H9 (cell line): Measurements from ENCODE around the gene TNFRSF4. TPM values are rescaled to one million over a fixed set of nuclear protein-coding genes. Genes with fewer than 3 reads are reported as not detected.

Source experiments
- DNase-seq: peaks from one replicate; pipeline ENCODE4 v3.0.0-alpha.2; 2017
- H2AFZ ChIP-seq: one replicate; pipeline ENCODE4 v1.6.1; 2013; ENCODE audit warnings: mild to moderate bottlenecking, low read length, control low read depth, moderate library complexity
- H2AK5ac ChIP-seq: 2 replicates; pipeline ENCODE4 v1.6.1; 2013; ENCODE audit warnings: low read length, control low read depth, mixed read lengths; ENCODE audit not compliant: insufficient read length
- H2BK120ac ChIP-seq: one replicate; pipeline ENCODE4 v1.6.1; 2013; ENCODE audit warnings: low read depth, mild to moderate bottlenecking, low read length, control low read depth, inconsistent platforms; ENCODE audit not compliant: poor library complexity, severe bottlenecking
- H2BK12ac ChIP-seq: 2 replicates; pipeline ENCODE4 v1.6.1; 2013; ENCODE audit warnings: low read length, control low read depth, mixed read lengths, low read depth; ENCODE audit not compliant: insufficient read length
- H2BK15ac ChIP-seq: 2 replicates; pipeline ENCODE4 v1.6.1; 2013; ENCODE audit warnings: low read depth, low read length, control low read depth
- H2BK20ac ChIP-seq: one replicate; pipeline ENCODE4 v1.6.1; 2013; ENCODE audit warnings: low read depth, mild to moderate bottlenecking, low read length, control low read depth, inconsistent platforms; ENCODE audit not compliant: poor library complexity, severe bottlenecking
- H2BK5ac ChIP-seq: 2 replicates; pipeline ENCODE4 v1.6.1; 2013; ENCODE audit warnings: low read length, control low read depth, mixed read lengths; ENCODE audit not compliant: insufficient read length
- H3K14ac ChIP-seq: 2 replicates; pipeline ENCODE4 v1.6.1; 2013; ENCODE audit warnings: low read length, control low read depth; ENCODE audit not compliant: insufficient read depth
- H3K18ac ChIP-seq: 2 replicates; pipeline ENCODE4 v1.6.1; 2013; ENCODE audit warnings: low read depth, mild to moderate bottlenecking, mixed read lengths, low read length, control low read depth; ENCODE audit not compliant: insufficient read length
- H3K23ac ChIP-seq: 2 replicates; pipeline ENCODE4 v1.6.1; 2013; ENCODE audit warnings: low read length, control low read depth, mixed read lengths, low read depth; ENCODE audit not compliant: insufficient read length
- H3K23me2 ChIP-seq: 2 replicates; pipeline ENCODE4 v1.6.1; 2013; ENCODE audit warnings: low read depth, mild to moderate bottlenecking, mixed read lengths, low read length, control low read depth; ENCODE audit not compliant: insufficient read length, poor library complexity, severe bottlenecking
- H3K27ac ChIP-seq: 2 replicates; pipeline ENCODE4 v1.5.1; 2013; ENCODE audit warnings: low read length, control low read depth, mixed read lengths, low read depth; ENCODE audit not compliant: insufficient read length
- H3K27me3 ChIP-seq: 2 replicates; pipeline ENCODE4 v1.6.1; 2013; ENCODE audit warnings: low read length, control low read depth, inconsistent platforms; ENCODE audit not compliant: insufficient read depth
- H3K4ac ChIP-seq: 2 replicates; pipeline ENCODE4 v1.6.1; 2013; ENCODE audit warnings: low read depth, mild to moderate bottlenecking, control low read depth, inconsistent platforms, low read length, moderate library complexity
- H3K4me1 ChIP-seq: 2 replicates; pipeline ENCODE4 v1.6.1; 2013; ENCODE audit warnings: low read length, control low read depth, inconsistent platforms; ENCODE audit not compliant: insufficient read depth
- H3K4me2 ChIP-seq: 2 replicates; pipeline ENCODE4 v1.6.1; 2013; ENCODE audit warnings: low read length, control low read depth, mixed read lengths; ENCODE audit not compliant: insufficient read length, insufficient read depth
- H3K56ac ChIP-seq: 2 replicates; pipeline ENCODE4 v1.6.1; 2013; ENCODE audit warnings: low read depth, mild to moderate bottlenecking, mixed read lengths, low read length, control low read depth; ENCODE audit not compliant: insufficient read length
- H3K79me1 ChIP-seq: 2 replicates; pipeline ENCODE4 v1.6.1; 2013; ENCODE audit warnings: low read depth, mild to moderate bottlenecking, moderate library complexity, low read length, control low read depth, inconsistent platforms; ENCODE audit not compliant: insufficient read depth, poor library complexity, severe bottlenecking
- H3K79me2 ChIP-seq: 2 replicates; pipeline ENCODE4 v1.6.1; 2013; ENCODE audit warnings: low read length, control low read depth, inconsistent platforms; ENCODE audit not compliant: insufficient read depth
- H3K9ac ChIP-seq: 2 replicates; pipeline ENCODE4 v1.6.1; 2013; ENCODE audit warnings: low read length, control low read depth, mixed read lengths; ENCODE audit not compliant: insufficient read length; ENCODE audit errors: extremely low read depth
- H3K9me3 ChIP-seq: one replicate; pipeline ENCODE4 v1.6.1; 2013; ENCODE audit warnings: low read depth, low read length, inconsistent platforms; ENCODE audit not compliant: control insufficient read depth
- H3T11ph ChIP-seq: one replicate; pipeline ENCODE4 v1.6.1; 2013; ENCODE audit warnings: mild to moderate bottlenecking, low read length, control low read depth, inconsistent platforms
- H4K20me1 ChIP-seq: one replicate; pipeline ENCODE4 v1.6.1; 2013; ENCODE audit not compliant: control insufficient read depth, insufficient read length, insufficient read depth
- H4K5ac ChIP-seq: 2 replicates; pipeline ENCODE4 v1.6.1; 2013; ENCODE audit warnings: low read depth, mild to moderate bottlenecking, mixed read lengths, low read length, control low read depth; ENCODE audit not compliant: insufficient read length
- H4K8ac ChIP-seq: replicated peaks from 2 replicates; pipeline ENCODE4 v1.6.1; 2013; ENCODE audit warnings: low read length, control low read depth, mixed read lengths, low read depth; ENCODE audit not compliant: insufficient read length
- H4K91ac ChIP-seq: 2 replicates; pipeline ENCODE4 v1.6.1; 2013; ENCODE audit warnings: low read depth, mild to moderate bottlenecking, moderate library complexity, mixed read lengths, low read length, control low read depth; ENCODE audit not compliant: insufficient read length
- H3K27ac Mint-ChIP-seq, 3 experiments: 2 replicates in 2 of 3; 3 replicates in 1 of 3; pipeline ENCODE4 v1.8.0; 2020 to 2021; ENCODE audit warnings: mixed read lengths in 3 of 3, mild to moderate bottlenecking in 1 of 3, moderate library complexity in 1 of 3
- H3K27me3 Mint-ChIP-seq: 2 replicates; pipeline ENCODE4 v1.8.0; 2021; ENCODE audit warnings: low read depth, mild to moderate bottlenecking, moderate library complexity, mixed read lengths
- H3K36me3 Mint-ChIP-seq, 3 experiments: 2 replicates in 2 of 3; 3 replicates in 1 of 3; pipeline ENCODE4 v1.8.0; 2020 to 2021; ENCODE audit warnings: low read depth in 3 of 3, mixed read lengths in 3 of 3; ENCODE audit not compliant: insufficient read depth in 1 of 3
- H3K4me1 Mint-ChIP-seq, 2 experiments: 2 replicates each; pipeline ENCODE4 v1.8.0; 2020; ENCODE audit warnings: mixed read lengths in 2 of 2
- H3K4me3 Mint-ChIP-seq, 2 experiments: 2 replicates in 1 of 2; 3 replicates in 1 of 2; pipeline ENCODE4 v1.8.0; 2020 to 2021; ENCODE audit warnings: mild to moderate bottlenecking in 2 of 2, mixed read lengths in 2 of 2, moderate library complexity in 1 of 2
- H3K9me3 Mint-ChIP-seq, 2 experiments: 2 replicates in 1 of 2; 3 replicates in 1 of 2; pipeline ENCODE4 v1.8.0; 2020; ENCODE audit warnings: mild to moderate bottlenecking in 2 of 2, mixed read lengths in 2 of 2, moderate library complexity in 1 of 2
- CTCF ChIP-seq: fragments of 200-600 bp; sonication (generic); conservative IDR thresholded peaks from 3 replicates; pipeline ENCODE4 v1.8.0; 2021; ENCODE audit warnings: antibody characterized with exemption, mild to moderate bottlenecking
- WGBS: extraction: QIAGEN DNeasy Blood & Tissue Kit; methylation state at CpG from one replicate; pipeline ENCODE4 v1.1.7; 2013; ENCODE audit warnings: missing lambda C conversion rate, low lambda C conversion rate, mixed read lengths; ENCODE audit not compliant: insufficient read length; ENCODE audit errors: extremely low coverage; 5-methylcytosine and 5-hydroxymethylcytosine counted together
- total RNA-seq: library from RNA; stranded (reverse); gene quantifications from 2 replicates; pipeline ENCODE4 v1.2.1, GENCODE V29; 2021

Gene TNFRSF4
- total RNA-seq, 1 experiment from 2014 or later, result 0.24 TPM

- Mint-ChIP-seq H3K9me3 (no peaks in the 10 kb centered on the region), H3K27me3 (peaks cover 3% of the 10 kb centered on the region), H3K27ac (peak overlapping the region in 2 of 3 experiments; percentile 61 to 79; a peak in 3 of 7 replicates), H3K4me1 (peaks cover 15 to 28% of the 10 kb centered on the region in 2 experiments), H3K36me3 (peaks cover 0 to 3% (median 0%) of the 10 kb centered on the region in 3 experiments; a peak in 3 of 7 replicates), H3K4me3 (peak overlapping the region; percentile 39 to 74; a peak in 3 of 5 replicates)
- Histone ChIP-seq H2BK5ac (no peak overlapping the region), H3K27ac (no peak overlapping the region), H4K5ac (no peak overlapping the region), H3K9ac (no peak overlapping the region), H2BK120ac (no peak overlapping the region), H3T11ph (no peak overlapping the region), H3K9me3 (no peaks in the 10 kb centered on the region), H3K27me3 (no peaks in the 10 kb centered on the region), H4K8ac (no peak overlapping the region), H3K56ac (no peak overlapping the region), H2AFZ (no peak overlapping the region), H3K79me2 (no peaks in the 10 kb centered on the region), H3K4me1 (no peaks in the 10 kb centered on the region), H3K79me1 (no peaks in the 10 kb centered on the region), H3K4me2 (no peak overlapping the region), H2BK20ac (no peak overlapping the region), H3K4ac (no peak overlapping the region), H2AK5ac (no peak overlapping the region), H2BK12ac (no peak overlapping the region), H3K18ac (no peak overlapping the region), H3K14ac (peak overlapping the region; percentile 78), H4K20me1 (no peaks in the 10 kb centered on the region), H3K23me2 (peaks cover 3% of the 10 kb centered on the region), H4K91ac (no peak overlapping the region), H3K23ac (no peak overlapping the region), H2BK15ac (no peak overlapping the region)
- no CpG with 5 or more reads among the region's 33 CpGs for WGBS
- no peak for TF ChIP-seq CTCF
- no peak for DNase-seq
Observed at GRCh38 chr1:1163538-1164070, 50.3 kb downstream of the TNFRSF4 start.
